GM12872 (cell line): Measurements from ENCODE around the gene C1QTNF5.

Experiments used
- CTCF ChIP-seq: IDR thresholded peaks from 3 replicates; pipeline ENCODE4 v1.5.1; 2011; ENCODE audit warnings: low read depth, mild to moderate bottlenecking, low read length, moderate library complexity; ENCODE audit not compliant: insufficient read depth

Gene C1QTNF5

DNA sequence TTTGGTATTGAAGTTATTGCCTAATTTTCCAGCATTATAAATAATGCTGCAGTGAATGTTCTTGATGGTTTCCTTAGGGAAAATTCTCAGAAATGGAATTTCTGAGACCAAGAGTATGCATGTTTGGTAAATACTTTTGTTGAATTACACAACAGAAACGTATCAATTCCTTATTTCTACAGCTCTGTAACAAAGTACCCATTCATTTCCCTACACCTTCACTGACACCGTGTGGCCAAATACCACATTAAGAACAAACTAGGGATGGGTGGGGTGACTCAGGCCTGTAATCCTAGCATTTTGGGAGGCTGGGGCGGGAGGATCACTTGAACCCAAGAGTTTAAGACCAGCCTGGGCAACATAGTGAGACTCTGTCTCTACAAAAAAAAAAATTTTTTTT lies 45.5 kb downstream of the C1QTNF5 start:
- TF ChIP-seq CTCF = peak; percentile 2; the same call in 1 of the 3 replicates

DNA sequence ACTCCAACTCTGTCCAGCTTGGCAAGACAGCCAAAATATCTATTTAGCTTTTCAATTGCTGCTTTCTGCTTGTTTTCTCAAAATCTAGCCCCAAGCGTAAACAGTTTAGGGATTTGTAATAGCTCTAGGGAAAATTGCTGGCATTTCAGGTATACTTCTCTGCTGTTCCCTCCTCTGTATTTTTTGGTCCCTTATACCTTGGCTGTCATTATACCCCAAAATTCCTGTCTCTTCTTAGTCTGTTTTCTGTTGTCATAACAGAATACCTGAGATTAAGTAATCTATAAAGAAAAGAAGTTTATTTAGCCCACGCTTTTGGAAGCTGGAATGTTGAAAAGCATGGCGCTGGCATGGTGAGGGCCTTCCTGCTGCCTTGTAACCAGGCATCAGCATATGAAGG lies 47.2 kb downstream of the C1QTNF5 start:
- TF ChIP-seq CTCF = no peak

GRCh38 chr11:119290894-119291497 lies 49.7 kb downstream of the C1QTNF5 start:
- no peak for TF ChIP-seq CTCF
